H7 (cell line): ENCODE data around the gene TMEM214. TPM values are rescaled to one million over a fixed set of nuclear protein-coding genes. Genes with fewer than 3 reads are reported as not detected.
"Not testable (repeated sequence)": the region's sequence is repeated elsewhere in the genome, so short reads cannot be mapped to it uniquely, and the experiment has no call there.

Experiments
- DNase-seq: peaks from one replicate; pipeline ENCODE4 v3.0.0; 2012
- H3K27me3 ChIP-seq: 2 replicates; pipeline ENCODE4 v1.6.0; 2011; ENCODE audit warnings: mild to moderate bottlenecking, low read length; ENCODE audit not compliant: control insufficient read depth, insufficient read depth
- H3K36me3 ChIP-seq: replicated peaks from 2 replicates; pipeline ENCODE4 v1.5.1; 2011; ENCODE audit warnings: low read length; ENCODE audit not compliant: control insufficient read depth, insufficient read depth
- H3K4me3 ChIP-seq: 2 replicates; pipeline ENCODE4 v1.5.1; 2011; ENCODE audit warnings: low read depth, mild to moderate bottlenecking, control low read depth, low read length, moderate library complexity; ENCODE audit not compliant: insufficient read depth
- total RNA-seq: library from RNA; depleted of rRNA; stranded (reverse); fragments of >200 nt; shearing (Covaris generic); gene quantifications from 2 replicates; pipeline ENCODE4 v1.2.3, GENCODE V29; 2014

Gene TMEM214
- total RNA-seq, 1 experiment from 2014 or later: 46.5 TPM

DNA sequence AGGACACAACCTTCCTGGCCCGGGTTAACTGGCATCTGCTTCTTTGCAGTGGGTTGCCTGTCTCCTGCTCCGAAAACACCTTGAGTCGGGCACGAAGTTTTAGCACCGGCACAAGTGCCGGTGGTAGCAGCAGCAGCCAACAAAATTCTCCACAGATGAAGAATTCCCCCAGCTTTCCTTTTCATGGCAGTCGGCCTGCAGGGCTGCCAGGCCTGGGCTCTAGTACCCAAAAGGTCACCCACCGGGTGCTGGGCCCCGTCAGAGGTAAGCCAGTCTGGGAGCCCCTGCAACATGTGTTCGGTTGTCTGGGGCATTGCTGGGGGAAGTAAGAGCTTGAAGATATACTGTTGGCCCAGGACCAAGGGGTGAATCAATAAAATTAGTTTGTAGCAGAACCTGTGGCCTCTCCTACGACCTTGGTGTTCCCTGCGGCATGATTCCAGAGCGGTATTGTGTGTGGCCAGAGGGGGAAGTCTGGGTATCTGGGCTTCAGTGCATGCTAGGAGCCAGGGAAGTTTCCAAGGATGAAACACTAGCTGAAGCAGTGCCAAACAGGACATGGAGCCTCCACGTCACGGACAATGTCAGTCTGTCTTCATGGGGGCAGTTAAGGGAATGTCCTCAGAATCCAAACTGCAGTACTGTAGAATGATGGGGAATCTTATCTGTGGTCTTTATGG lies 26.5 kb downstream of the TMEM214 start:
- Histone ChIP-seq H3K4me3 (no peak overlapping the region), H3K27me3 (no peaks in the 10 kb centered on the region), H3K36me3 (peaks cover 18% of the 10 kb centered on the region)
- DNase-seq: no peak

GRCh38 chr2:27060323-27060722 lies 27.6 kb downstream of the TMEM214 start:
- H3K4me3 ChIP-seq: no peak overlapping the region
- no peak for DNase-seq
- peaks cover 15% of the 10 kb centered on the region for H3K36me3 ChIP-seq
- H3K27me3 ChIP-seq: no peaks in the 10 kb centered on the region

DNA sequence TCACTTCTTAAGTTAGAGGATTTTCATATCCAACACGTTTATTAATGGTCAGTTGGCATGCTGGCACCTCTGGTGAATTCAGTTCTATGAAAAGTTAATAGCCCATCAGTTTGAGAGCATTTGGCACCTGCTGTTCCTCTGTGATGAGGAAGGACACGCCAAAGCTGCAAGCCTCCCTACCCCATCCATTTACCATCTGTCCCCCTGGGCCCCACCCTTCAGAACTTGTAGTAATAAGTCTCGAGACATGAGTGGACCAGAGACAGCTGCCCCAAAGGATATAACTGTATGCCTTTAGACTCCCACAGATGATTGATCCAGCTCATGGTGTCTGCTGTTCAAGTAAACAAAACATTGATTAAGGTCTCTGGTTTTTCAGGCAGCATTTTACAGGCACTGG lies 32.4 kb downstream of the TMEM214 start:
- no peaks in the 10 kb centered on the region for H3K27me3 ChIP-seq
- H3K4me3 ChIP-seq: no peak overlapping the region
- no peak for DNase-seq
- H3K36me3 ChIP-seq: peaks cover 21% of the 10 kb centered on the region

DNA sequence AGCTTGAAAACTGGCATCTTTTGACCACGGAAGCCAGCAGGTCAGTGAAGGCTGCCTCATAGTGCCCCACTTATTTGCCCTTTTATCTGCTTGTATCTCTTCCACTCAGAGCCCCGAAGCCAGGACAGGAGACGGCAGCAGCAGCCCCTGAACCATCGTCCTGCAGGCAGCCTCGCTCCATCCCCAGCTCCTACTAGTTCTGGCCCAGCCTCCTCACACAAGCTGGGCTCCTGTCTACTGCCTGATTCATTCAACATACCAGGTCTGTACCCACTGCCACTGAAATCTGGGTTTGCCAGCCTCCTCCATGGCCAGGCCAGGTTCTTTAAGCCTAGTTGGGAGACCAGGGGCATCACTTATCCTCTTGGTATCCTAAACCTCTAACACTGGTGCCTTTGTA lies 34.6 kb downstream of the TMEM214 start:
- Histone ChIP-seq H3K27me3 (no peaks in the 10 kb centered on the region), H3K36me3 (peaks cover 22% of the 10 kb centered on the region)

GRCh38 chr2:27069436-27069835 lies 36.7 kb downstream of the TMEM214 start:
- H3K4me3 ChIP-seq: no peak overlapping the region
- H3K36me3 ChIP-seq: peaks cover 22% of the 10 kb centered on the region
- H3K27me3 ChIP-seq: no peaks in the 10 kb centered on the region
- no peak for DNase-seq

More for the DNA sequence above, 34.6 kb downstream of the TMEM214 start:
- no peak for DNase-seq
- no peak overlapping the region for H3K4me3 ChIP-seq

- Histone ChIP-seq H3K27me3 (no peaks in the 10 kb centered on the region), H3K36me3 (peaks cover 22% of the 10 kb centered on the region), H3K4me3 (no peak overlapping the region)
- DNase-seq: no peak
These were observed 37.3 kb downstream of the TMEM214 start for GRCh38 chr2:27069961-27070618.

DNA sequence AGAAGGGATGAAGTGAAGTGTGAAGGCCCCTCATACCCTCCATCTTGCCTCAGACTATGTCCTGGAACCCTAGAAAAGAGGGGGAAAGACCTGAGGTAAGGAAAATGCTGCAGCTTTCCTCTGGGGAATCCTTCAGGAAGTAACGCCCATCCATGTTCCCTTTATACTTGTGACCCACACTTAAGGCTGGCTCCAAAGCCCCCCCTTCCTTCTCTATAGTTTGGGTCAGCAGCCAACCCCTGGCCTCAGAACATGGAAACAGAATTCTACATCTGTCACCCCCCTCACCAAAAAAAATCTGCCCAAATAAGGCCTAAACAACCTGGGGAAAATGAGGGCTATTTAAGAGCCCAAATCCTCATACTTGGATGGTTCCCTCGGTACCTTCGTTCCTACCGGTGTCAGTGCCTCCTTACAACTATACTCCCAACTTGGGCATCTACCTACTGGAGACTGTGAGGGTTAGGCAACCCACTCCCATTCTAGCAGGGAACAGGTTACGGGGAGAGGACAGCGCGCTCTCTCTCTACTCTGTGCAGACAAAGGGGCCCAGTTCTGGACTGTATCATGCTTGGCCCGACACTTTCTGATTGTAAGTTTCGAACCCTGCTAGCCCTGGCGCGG lies 38.0 kb downstream of the TMEM214 start:
- no peaks in the 10 kb centered on the region for H3K27me3 ChIP-seq
- H3K36me3 ChIP-seq: peaks cover 18% of the 10 kb centered on the region
- no peak for DNase-seq
- H3K4me3 ChIP-seq: peak overlapping the region; percentile 99

DNA sequence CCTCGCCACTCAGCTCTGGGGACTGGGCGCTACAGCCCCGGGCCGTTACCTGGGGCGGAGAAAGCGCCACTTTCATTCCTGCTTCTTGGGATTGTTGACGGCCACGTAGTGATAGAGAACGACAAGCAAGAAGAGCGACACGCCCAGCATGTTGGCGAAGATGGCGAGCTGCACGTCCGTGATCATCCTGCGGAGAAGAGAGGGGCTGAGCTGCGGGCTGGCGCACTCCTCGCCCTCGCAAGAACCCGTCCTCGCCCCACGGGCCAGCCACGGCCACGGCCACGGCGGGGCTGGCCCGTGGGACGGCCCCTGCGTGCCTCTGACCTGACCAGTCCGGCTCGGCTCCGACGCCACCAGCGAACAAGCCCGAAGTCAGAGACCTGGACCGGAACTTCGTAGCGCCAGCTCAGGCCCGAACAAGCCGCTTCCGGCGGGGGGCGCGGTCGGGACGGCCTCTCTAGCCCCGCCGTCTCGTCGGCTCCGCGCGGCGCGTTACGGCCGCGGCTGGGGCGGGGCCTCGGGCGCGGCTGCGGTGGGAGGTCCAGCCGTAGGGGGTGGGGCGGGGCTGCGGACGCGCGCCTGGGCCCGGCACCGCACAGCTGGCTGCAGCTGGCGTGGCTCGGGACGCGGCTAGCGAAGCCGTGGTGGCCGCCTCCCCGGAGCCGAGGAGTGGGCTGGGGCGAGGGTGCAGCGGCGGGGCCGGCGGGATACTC lies 38.7 kb downstream of the TMEM214 start, which contains the start of gene OST4:
Gene OST4 (minus strand): TSS at position 378 of the 713 bp plus-strand sequence.
- peak; percentile 99 for DNase-seq
- Histone ChIP-seq H3K36me3 (peaks cover 18% of the 10 kb centered on the region), H3K4me3 (peak within 1 kb of the TSS; percentile 99), H3K27me3 (no peaks in the 10 kb centered on the region)

DNA sequence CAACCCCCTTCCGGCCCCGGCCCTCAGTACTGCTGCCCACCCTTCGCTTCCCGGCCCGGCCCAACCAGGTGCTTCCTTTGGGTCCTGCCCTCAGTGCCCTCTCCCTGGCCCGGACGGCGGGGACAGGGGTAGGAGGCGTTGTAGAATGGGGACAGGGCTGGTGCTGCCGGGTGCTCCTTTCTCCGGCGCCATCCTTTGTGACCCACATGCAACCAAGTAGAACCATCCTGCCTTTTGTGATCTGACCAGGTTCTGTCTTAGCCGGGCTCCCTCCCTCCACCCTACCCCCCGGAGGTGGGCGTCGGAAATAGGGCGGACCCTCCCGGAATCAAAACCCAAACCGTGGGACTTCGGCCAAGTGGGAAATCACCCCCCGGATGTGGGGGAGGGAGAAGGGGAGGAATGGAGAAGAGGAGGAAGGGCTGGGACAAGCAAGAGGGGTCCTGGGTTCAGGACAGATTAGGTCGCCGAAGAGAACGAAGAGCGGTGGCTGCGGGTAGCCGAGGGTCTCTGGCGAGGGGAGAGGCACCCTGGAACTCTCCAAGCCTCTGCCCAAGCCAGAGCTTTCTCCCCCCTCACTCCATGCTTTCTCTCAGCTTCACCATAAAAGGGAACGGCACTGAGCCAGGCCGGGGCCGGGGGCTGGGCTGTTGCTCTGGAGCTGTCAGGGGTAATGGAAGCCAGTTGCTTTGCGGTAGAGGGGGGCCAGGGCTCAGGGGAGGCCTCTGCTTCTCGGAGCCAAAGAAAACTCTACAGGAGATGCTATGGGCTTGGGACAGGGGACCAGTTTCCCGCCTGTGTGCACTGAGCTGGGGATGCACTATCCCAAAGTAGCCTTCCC lies 39.4 kb downstream of the TMEM214 start:
- Histone ChIP-seq H3K36me3 (peaks cover 18% of the 10 kb centered on the region), H3K4me3 (peak overlapping the region; percentile 73), H3K27me3 (no peaks in the 10 kb centered on the region)
- DNase-seq: peak; percentile 90

DNA sequence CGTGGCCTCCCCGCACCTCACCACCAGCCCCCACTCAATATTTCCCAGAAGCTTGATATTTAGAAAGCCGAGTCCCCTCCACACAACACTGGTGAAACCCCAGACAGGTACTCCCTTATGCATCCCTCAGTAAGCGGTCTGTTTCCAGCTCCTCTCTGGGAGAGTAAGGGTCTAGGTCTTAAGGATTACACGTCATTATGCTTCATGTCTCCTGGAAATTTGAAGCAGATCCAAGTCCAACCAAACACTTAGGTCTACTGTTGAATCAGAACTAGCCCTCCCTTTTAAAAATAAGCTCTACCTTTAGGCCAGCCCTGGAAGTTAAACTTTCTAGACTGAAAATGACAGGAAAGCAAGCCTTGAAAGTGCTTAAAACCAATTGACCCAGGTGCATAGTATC lies 40.2 kb downstream of the TMEM214 start:
- no peaks in the 10 kb centered on the region for H3K27me3 ChIP-seq
- peak overlapping the region; percentile 73 for H3K4me3 ChIP-seq
- H3K36me3 ChIP-seq: peaks cover 18% of the 10 kb centered on the region
- DNase-seq: no peak

- DNase-seq: no peak
- Histone ChIP-seq H3K36me3 (peaks cover 12% of the 10 kb centered on the region), H3K4me3 (no peak overlapping the region), H3K27me3 (no peaks in the 10 kb centered on the region)
These were observed 41.0 kb downstream of the TMEM214 start for GRCh38 chr2:27073782-27074181.

GRCh38 chr2:27074738-27075565 lies 42.2 kb downstream of the TMEM214 start:
- Histone ChIP-seq H3K4me3 (no peak overlapping the region), H3K36me3 (peaks cover 2% of the 10 kb centered on the region), H3K27me3 (no peaks in the 10 kb centered on the region)
- DNase-seq: no peak

- H3K27me3 ChIP-seq: not testable (repeated sequence)
These were observed 42.8 kb downstream of the TMEM214 start for GRCh38 chr2:27075566-27075871.

More at GRCh38 chr2:27075566-27075871, 42.8 kb downstream of the TMEM214 start:
- not testable (repeated sequence) for DNase-seq, H3K36me3 ChIP-seq, H3K4me3 ChIP-seq
